GM12875 (cell line): ENCODE results near the gene SERPINE1.

Experiments used
- H3K4me3 ChIP-seq: one replicate; pipeline ENCODE4 v1.5.1; 2011; ENCODE audit warnings: low read depth, low read length, control low read depth
- CTCF ChIP-seq: IDR thresholded peaks from 2 replicates; pipeline ENCODE4 v1.5.1; 2011; ENCODE audit warnings: low read depth, mild to moderate bottlenecking, control low read depth, inconsistent platforms, low read length, moderate library complexity, borderline replicate concordance; ENCODE audit not compliant: insufficient read depth

The SERPINE1 gene

GRCh38 chr7:101169838-101170551 is 43.1 kb downstream of the SERPINE1 start:
- TF ChIP-seq CTCF = peak; percentile 96
- no peak overlapping the region for H3K4me3 ChIP-seq

- TF ChIP-seq CTCF = no peak
- H3K4me3 ChIP-seq = no peak overlapping the region
Observed at GRCh38 chr7:101170617-101171441, 43.9 kb downstream of the SERPINE1 start.

GRCh38 chr7:101171442-101171837 is 44.5 kb downstream of the SERPINE1 start:
- no peak overlapping the region for H3K4me3 ChIP-seq

GRCh38 chr7:101172005-101172853 is 45.3 kb downstream of the SERPINE1 start:
- no peak for TF ChIP-seq CTCF
- no peak overlapping the region for H3K4me3 ChIP-seq

More at GRCh38 chr7:101171442-101171837, 44.5 kb downstream of the SERPINE1 start:
- 0 out of 2 replicates have a peak, but pooled peaks have one; percentile 11 for TF ChIP-seq CTCF

GRCh38 chr7:101172854-101173751 is 46.2 kb downstream of the SERPINE1 start:
- TF ChIP-seq CTCF = no peak
- no peak overlapping the region for H3K4me3 ChIP-seq

- H3K4me3 ChIP-seq = no peak overlapping the region
- TF ChIP-seq CTCF = no peak
Observed at GRCh38 chr7:101173752-101174244, 46.9 kb downstream of the SERPINE1 start.
